Activated T-cell treated with anti-CD3 and anti-CD28 coated beads for 4 hours (primary cell): ENCODE measurements around the gene FAT1.

Experiments
- DNase-seq: peaks from one replicate; pipeline ENCODE4 v3.0.0-alpha.2; 2020

The FAT1 gene

DNA sequence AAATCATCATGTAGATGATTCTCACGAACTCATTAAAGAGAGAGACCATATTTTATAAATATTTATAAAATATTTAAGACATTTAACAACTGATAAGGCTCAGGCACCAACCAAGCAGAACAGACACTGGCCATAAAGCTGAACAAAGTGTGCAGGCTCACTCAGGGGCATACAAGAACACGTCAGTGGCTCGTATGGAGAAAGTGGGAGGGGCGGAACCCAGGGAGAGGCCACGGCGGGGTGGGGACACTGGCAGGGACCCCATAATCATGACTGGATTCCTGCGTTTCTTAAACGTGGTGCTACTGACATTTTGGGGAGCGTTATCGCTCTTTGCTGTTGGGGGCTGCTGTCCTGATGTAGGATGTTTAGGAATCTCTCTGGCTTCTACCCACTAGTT, 31.3 kb upstream of the FAT1 start:
- DNase-seq = no peak

DNA sequence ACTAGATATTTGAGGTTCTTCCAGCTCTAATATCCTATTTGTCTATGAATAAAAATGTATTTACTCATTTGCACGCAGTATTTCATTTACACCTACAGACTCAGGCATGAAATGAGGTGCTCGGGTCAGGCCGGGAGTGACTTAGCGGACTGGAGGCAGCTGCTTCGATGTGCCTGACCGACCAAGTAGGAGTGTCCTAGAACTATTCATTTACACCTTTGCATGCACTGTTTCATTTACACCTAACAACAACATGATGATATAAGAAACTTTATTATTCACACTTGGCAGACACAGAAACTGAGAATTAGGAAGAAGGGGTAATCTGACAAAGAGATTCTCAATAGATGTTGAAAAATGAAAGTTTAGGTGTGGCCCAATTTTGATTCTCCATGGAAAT, 28.7 kb upstream of the FAT1 start:
- no peak for DNase-seq

DNA sequence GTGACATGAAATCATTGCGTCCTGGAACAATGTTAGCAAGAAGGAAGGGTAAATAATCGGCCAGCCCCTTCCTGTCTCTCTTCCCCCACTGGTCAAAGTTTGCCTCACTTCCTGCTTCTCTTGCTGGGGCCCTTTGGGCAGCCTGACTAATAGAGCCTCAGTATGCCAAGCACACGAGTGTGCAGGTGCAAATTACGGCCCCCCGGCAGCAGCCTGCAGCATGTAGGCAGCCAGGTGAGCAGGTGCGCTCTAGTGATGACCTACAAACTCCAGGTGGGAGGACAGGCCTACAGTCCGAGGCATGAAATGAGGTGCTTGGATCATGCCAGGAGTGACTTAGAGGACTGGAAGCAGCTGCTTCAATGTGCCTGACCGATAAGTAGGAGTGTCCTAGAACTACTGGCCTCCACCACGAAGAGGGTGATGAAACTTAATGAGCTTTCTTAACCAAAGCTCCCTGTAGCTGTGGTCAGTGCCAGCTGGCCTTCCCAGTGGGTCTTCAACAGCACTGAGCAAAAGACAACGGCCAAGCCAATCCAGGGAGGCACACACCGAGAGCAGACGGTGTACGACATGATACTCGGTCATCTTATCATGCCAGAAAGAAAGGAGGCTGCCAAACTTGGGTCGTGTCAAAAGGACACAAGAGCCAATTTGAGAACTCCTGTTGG, 26.1 kb upstream of the FAT1 start:
- no peak for DNase-seq

DNA sequence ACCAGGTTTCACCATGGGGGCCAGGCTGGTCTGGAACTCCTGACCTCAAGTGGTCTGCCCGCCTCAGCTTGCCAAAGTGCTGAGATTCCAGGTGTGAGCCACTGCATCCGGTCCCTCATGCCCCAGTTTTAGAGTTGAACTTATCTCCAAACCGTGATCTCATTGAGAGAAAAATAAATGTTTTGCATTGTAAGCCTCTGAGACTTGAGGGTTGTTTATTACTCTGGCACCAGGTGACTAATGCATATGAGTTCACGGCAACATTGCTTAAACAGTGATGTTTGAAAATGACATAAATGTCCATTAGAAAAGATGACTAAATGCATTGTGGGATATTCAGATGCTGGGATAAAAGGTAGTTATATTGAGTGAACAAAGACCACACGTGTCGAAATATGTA, 22.9 kb upstream of the FAT1 start:
- DNase-seq = no peak

DNA sequence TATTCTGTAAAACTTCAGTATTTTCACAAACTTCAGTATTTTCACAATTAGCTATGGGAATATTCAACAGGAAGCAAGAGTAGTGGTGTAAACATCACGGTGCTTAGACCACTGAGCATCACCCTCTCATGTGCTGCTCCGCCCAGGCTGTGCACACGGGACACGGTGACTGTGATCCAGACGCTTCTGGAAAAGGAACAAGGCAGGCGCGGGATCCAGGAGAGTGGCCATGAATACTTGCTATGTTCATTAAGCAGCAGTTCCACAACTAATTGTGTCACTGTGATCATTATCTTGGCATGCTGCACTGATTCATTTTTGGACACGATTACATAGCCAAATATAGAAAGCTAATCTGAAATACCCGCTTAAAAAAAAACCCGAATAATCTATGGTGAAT, 19.6 kb upstream of the FAT1 start:
- no peak for DNase-seq

DNA sequence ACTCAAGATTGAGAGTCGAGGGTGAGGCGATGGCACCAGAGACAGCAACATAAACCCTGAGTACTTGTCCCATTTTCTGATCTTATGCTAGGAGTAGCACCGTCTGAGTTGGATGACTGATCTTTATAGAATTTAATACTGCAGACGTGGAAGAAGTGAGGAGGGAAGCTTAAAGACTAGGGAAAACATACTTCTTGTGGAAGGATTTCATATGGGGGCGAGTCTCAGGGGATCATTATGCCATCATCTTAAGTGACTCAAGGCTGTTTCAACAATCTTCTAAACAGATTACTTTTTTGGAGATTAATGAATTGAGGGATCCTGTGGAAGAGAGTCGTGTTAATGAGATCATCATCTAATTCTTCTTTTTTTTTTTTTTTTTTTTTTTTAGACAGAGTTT, 17.2 kb upstream of the FAT1 start:
- no peak for DNase-seq

DNA sequence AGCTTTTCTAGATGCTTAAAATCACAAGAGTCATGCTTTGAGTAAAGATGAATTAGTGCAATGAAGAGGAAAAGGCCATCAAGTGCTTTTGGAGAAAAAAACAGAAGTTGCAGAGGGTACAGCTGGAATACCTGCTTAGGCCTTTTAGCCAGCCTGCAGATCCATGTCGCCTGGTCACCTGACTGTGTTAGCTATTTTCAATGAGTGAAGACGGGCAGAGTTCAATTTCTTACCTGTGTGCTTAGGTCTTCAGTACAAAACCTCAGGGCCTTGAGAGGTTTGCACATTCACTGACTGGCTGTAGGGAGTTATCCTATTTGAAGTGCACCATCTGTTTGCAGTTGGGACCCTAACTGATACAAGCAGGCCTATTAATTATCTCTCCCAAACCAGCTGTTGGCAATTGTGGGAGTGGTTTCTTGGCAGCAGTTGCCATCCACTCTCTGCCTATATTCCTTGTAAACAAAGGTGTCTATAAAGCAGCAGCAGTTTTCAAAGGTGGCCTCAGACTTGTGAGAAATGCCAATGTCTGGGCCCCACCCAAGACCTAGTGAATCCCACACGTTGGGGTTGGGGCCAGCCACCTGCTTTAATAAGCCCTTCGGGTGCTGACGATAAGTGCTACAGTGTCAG, 16.3 kb upstream of the FAT1 start:
- no peak for DNase-seq

DNA sequence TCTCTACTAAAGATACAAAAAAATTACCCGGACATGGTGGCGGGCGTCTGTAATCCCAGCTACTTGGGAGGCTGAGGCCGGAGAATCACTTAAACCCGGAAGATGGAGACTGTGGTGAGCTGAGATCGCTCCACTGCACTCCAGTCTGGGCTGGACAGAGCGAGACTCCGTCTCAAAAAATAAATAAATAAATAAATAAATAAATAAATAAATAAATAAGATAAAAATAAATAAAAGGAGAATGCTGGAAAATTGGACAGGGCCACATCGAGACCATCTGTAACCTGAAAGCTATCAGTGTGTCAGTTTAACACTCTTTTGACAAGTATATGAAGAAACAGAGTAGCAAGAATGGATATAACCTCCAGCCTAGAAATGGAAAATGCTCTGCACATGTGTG, 15.7 kb upstream of the FAT1 start:
- no peak for DNase-seq

DNA sequence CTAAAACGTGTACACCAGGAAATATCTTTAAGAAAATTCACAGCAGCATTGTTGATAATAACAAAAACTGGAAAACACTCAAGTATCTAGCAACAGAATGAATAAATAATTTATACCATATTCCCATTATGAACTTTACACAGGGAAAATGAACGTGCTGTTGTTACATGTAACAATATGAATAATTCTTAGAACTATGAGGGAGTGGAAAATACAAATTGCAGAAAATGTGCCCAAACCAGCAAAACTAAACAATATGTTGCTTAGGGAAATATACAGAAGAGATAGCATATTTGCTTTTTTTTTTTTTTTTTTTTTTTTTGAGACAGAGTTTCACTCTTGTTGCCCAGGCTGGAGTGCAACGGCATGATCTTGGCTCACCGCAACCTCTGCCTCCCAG, 14.8 kb upstream of the FAT1 start:
- DNase-seq = no peak

DNA sequence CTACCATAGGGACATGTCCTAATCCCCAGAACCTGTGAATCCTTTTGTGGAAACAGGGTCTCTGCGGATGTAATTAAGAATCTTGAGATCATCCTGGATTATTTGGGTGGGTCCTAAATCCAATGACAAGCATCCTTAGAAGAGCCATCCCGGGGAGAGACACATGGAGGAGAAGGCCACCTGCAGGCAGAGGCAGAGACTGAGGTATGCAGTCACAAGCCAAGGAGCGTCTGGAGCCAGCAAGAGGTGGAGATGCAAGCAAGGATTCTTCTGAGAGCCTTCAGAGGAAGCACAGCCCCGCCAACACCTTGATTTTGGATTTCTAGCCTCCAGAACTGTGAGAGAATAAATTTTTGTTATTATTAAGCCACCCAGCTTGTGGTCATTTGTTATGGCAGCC, 13.8 kb upstream of the FAT1 start:
- no peak for DNase-seq

DNA sequence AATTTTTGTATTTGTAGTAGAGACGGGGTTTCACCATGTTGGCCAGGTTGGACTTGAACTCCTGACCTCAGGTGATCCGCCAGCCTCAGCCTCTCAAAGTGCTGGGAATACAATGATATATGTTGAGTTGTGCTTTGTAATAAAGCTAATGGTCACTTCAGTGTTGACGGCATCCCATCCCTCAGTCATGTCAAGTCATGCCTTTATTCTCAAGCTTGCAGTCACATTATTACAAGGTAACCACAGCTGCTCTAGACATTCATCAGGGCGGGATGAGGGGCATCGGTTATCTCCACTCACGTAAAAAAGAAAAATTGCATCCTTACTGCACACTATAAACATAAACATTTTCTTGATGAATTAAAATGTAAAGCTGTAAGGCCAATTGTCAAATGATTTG, 12.8 kb upstream of the FAT1 start:
- no peak for DNase-seq

DNA sequence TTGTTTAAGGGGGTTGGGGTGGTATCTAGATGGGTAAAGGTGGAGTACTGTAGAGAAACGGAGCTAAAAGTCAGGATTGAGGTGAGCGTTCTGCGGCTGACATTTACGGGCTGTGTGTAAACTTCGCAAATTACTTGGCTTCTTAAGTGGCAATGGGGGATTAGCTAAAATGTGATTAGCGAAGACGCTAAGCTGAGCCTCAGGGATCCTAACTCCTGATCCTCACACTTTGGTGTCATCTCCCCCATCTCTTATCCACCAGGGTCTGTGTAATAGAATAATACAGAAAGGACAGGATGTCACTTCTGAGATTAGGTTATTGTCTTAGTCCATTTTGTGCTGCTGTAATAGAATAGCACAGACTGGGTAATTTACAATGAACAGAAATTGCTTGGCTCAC, 10.6 kb upstream of the FAT1 start:
- no peak for DNase-seq

DNA sequence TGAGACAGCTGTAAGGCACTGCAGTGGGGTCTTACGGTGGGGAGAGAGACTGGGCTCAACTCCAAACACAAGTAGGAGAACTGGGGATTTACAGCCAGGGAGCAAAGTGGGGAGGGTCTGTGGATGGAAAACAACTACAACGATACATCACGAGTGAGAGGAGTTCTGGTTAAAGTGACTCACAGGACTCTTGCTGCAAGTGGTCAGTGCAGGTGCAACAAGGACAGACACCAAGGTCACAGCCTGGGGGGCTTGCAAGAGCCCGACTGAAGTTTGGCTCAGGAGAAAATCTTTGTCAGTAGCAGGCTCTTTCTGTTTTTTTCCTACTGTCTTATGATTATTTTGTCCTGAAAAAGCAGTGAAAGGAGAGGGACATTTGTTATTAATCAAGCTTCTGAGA, 10.1 kb upstream of the FAT1 start:
- no peak for DNase-seq

DNA sequence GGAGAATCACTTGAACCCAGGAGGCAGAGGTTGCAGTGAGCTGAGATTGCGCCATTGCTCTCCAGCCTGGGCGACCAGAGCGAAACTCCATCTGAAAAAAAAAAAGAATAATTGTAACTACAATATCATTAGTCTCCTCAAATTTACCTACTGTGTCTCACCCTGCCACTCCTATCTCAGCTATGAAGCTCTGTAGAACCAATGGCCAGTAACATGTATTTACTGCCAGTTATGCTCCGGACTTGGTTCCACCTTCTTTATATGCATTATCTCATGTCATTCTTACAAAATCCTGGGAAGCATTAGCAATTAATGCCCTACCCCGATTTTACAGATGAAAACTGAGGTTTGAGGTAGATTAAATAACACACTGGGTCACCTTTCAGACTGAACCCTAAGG, 7.0 kb upstream of the FAT1 start:
- DNase-seq = no peak

DNA sequence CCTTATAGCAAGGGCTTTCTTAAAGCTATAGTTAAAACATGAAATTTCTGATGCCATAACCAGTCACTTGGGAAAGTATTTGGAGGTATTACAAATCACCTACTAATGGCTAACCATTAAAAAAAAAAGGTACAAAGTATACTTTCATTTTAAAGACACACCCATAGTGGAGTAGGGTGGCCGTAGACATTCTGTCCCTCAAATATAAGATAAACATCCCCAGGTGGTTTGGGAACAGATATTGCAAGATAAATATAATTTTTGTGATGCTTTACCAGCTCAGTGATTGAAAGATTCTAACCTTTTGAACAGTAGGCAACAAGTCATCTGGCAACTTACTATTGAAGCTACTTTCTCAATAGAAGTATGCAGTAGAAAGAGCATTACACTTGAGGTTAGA, 6.2 kb upstream of the FAT1 start:
- DNase-seq = no peak

DNA sequence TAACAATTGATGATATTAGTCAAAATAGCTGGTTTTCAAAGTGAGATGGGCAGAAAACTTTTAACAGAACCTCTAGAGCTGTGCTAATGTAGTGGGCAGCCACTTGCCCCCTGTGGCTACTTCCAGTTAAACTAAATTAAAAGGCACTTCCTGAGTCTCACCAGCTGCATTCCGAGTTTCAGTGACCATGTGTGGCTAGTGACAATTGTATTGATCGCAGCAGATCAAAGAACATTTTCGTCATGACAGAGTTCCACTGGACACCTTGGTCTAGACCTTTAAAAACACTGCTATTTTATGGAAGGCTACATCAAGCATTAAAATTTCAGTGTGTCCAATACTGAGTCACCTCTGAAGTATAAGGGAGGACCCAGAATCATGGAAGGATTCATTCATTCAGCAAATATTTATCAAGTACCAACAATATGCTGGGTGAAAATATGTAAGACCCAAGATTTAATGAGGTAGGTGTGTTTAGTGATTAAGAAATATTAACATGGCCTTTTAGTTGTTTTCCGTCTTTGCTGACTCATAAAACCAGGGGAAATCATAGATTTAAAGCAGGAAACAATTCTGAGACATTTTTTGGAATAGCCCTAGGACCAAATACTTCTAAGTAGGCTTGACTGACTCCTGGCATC, 5.1 kb upstream of the FAT1 start:
- no peak for DNase-seq

DNA sequence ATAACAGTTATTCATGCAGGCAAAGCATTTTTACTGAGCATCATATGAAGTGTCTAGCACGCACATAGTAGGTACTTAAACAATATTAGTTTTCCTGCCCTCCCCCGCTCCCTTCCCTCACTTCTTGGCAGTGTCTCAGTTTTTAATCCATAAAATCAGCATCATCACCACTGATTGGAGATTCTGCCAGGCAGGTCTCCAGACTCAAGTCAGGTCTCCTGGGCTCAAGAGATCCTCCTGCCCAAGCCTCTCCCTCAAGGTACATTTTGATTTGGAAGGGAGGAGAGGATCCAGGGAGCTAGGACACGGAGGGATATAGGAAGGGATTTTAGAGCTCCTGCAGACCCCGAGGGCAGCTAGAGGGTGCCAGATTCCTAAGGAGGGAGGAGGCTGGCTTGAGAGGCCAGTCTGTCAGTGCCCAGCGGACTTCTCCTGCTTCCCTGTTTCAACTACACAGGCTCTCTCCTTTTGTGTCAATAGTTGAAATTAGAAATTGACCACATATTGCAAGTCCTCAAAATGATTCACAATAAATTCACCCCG, 4.4 kb upstream of the FAT1 start:
- no peak for DNase-seq

DNA sequence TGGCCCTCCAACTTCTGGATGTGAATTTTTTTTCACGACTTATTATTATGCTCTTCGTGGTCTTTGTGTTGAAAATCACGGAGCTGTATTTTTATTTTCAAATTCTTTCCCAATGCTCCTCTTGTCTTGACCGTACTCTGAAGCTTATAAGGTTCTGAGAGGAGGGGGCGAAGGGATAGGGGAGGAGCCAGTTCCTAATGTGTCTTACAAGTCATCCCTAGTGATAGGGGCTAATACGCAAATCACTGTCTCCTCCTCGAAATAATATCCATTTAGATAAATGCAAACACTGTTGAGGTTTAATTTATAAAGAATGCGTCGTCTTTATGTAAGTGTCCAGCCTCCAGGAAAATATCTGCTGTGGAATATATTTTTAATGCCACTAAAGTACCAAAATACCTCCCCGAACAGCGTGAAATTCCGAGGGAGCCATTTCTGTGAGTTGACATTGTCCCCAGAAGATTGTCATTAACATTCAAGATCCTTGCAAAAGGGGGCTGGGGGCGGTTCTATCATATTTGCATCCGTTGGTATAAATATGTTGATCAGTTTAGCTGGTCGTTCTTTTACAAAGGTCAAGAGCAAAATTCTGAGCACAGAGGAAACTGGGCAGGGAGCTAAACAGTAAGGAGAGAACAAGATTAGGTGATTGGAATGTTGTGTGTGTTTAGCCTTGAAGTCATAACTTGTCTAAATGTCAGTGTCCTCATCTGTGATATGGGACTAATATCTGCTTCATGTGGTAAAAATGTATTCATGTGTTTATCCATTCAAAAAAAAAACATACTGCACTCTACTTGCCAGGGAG, 3.7 kb upstream of the FAT1 start:
- no peak for DNase-seq

DNA sequence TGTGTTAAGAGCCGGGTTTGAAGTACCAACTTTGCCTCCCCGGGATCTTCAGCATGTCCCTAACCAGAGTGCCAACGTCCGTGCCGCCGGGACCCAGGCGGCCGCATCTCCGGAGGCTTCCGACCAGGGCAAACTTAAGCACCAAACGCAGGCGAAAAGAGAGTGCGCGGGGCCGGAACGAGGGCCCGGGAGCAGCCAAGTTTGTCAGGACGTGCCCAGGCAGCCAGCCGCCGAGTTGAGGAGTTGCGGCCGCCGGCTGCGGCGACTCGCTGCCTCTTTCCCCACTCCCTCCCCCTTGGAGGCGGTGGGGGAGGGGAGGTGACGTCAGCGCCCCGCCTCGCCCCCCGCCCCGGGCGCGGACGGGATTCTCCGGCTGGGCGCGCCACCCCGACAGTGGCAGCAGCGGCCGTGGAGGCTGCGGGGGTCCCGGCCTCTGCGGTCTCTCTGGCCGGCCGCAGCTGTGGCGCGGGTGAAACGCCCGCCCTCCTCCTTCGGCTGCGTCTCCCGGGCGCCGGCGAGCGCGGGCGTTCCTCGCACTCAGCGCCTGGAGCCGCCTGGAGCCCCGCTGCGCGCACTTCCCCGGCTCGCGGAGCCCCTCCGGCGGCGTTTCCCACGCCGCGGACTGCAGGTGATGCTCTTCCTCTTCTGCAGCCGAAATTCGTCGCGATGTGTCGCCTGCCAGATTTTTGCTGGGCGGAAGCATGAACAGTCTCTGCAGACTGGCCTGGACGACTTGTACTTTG, 2.9 kb upstream of the FAT1 start:
- no peak for DNase-seq

DNA sequence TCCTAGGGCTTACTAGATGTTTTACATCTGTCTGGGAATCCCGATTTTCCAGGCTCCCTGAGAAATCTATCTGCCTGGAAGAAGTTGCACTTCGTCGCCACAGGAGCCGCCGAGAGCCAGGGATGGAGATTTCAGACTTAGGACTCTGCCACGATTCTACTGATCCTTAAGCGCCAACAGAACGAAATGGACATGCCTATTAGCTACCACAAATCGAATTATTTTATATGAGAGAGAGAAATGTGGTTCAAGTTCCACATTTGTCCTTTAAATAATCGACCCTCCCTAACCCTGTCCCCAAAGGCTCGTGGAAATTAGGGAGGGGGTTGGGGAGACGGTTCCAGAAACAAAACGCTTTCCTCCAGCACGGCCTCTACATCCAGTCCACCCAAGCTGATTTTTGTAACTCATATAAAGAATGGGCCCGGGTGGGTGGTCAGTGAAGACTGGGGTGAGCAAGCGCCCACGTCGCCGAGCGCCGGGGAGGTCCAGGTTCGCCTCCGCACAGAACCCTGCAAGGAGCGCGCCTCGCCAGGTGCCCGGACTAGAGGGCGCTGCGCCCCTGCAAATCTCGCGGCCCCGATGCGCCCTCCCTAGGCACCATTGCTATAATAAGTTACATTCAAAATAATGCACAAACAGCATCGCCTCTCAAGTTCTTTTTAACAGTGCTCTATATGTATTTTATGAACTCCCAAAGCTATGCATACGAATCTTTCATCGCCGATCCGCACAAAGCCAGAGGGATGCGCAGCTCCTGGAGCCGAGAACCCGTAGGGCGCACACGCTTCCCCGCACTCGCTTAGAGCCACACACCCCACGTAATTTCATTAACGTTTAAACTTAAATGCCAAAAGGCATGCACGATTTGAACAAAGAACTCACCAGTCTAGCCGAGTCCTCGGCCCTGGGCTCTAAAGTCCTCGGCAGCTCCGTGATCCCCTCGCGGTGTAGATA, 2.1 kb upstream of the FAT1 start:
- DNase-seq = no peak

DNA sequence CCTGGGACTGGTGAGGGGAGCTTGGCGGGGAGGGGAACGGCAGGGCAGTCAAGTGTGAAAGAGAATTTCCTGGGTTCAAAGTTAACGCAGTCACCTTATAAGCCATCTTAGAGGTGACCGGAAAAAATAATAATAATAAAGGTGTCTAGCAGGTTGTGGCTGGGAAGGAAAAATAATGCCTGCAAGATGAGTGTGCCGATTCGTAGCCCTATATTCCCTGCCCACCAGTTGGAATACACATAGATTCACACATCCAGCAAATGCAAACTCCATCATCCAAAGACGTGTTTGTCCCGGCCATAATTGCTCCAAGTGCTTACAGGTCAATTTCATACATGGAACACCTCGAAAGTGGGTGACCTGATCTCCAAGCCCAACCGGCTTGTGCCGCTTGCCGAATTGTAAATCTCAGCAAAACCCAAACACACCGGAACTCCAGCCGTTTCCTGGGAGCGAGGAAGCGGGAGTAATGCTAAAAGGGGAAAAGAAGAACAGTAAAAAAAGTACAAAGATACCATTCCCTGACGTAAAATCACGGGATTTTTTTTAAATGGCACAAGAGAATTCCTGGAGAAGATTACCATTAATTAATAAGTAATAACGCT, 1.3 kb upstream of the FAT1 start:
- DNase-seq = no peak
